ENCODE results near the gene SUPT20HL2.

DNA sequence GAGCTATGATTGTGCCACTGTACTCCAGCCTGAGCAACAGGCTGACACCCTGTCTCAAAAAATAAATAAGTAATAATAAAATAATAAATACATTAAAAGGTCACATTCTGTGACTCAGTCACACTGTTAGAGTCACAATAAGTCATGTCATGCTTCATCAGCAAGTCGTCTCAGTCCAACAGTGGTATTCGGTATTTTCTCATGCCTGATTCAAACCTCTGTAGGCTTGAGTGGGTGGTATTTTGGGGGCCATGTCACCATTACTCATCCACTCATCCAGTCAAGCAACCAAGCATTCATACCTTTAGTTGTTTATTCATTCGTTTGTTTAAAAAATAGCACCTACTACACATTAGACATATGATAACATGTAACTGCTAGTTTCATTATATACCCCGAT, 46.9 kb downstream of the SUPT20HL2 start:
- TF ChIP-seq CTCF (conservative IDR thresholded peaks at IDR 0.05 in 1 of 2, IDR thresholded peaks at IDR 0.05 in 1 of 2; ENCODE audit: extremely low read depth in 1 of 2, insufficient read depth in 1 of 2, low read depth in 1 of 2, low read length in 2 of 2) (no peak), EZH2 (IDR thresholded peaks at IDR 0.05; ENCODE audit: borderline replicate concordance, low read length) (no peak)
